Measurements from ENCODE around the gene ACTG2.

DNA sequence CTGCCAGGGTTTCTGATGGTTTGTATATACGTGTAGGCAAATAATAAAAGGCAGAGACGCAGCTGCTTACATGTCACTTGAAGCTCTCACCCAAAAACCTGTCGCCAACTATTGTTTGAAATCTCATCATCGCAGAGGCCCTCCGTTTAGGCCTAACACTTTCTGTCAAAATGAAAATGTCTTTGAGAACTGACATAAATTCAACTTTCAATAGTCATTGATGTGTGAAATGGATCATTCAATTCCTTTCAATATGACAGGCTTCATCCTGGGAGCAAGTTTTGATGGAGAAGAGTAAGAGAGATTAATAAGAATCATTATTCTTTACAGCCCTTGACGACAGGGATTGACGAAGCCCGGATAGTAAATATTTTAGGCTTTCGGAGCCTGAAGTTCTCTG lies 2.7 kb downstream of the ACTG2 start:
- TF ChIP-seq POLR2AphosphoS5 (IDR thresholded peaks at IDR 0.05) = no peak
- TF ChIP-seq, protein P1, sequence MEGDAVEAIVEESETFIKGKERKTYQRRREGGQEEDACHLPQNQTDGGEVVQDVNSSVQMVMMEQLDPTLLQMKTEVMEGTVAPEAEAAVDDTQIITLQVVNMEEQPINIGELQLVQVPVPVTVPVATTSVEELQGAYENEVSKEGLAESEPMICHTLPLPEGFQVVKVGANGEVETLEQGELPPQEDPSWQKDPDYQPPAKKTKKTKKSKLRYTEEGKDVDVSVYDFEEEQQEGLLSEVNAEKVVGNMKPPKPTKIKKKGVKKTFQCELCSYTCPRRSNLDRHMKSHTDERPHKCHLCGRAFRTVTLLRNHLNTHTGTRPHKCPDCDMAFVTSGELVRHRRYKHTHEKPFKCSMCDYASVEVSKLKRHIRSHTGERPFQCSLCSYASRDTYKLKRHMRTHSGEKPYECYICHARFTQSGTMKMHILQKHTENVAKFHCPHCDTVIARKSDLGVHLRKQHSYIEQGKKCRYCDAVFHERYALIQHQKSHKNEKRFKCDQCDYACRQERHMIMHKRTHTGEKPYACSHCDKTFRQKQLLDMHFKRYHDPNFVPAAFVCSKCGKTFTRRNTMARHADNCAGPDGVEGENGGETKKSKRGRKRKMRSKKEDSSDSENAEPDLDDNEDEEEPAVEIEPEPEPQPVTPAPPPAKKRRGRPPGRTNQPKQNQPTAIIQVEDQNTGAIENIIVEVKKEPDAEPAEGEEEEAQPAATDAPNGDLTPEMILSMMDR (IDR thresholded peaks at IDR 0.05) = no peak
